ENCODE data around the gene PDE4B. TPM values are rescaled to one million over a fixed set of nuclear protein-coding genes. Genes with fewer than 3 reads are reported as not detected.

PDE4B gene
- total and polyA plus RNA-seq, 7 donors = 4.1 to 191 (median 16.3) TPM

GRCh38 chr1:66025188-66025587 lies 232.5 kb downstream of the PDE4B start:
- H3K4me3 ChIP-seq = no peak overlapping the region
- H3K36me3 ChIP-seq (ENCODE audit: insufficient read depth in 1 of 2, low read depth in 1 of 2) = no peaks in the 10 kb centered on the region
- ATAC-seq (no peak), DNase-seq (no peak)
- H3K27ac ChIP-seq = no peak overlapping the region
- no peaks in the 10 kb centered on the region for H3K27me3 ChIP-seq (ENCODE audit: insufficient read depth in 3 of 3, low read length in 2 of 3)
- intact Hi-C loops (cut with DNase I) = no loop called here
- no peaks in the 10 kb centered on the region for H3K9me3 ChIP-seq
- TF ChIP-seq CTCF (IDR thresholded peaks at IDR 0.05) = no peak
- H3K4me1 ChIP-seq = no peaks in the 10 kb centered on the region

- Histone ChIP-seq H3K4me1 (no peaks in the 10 kb centered on the region), H3K9me3 (no peaks in the 10 kb centered on the region), H3K27ac (no peak overlapping the region), H3K36me3 (ENCODE audit: insufficient read depth in 1 of 2, low read depth in 1 of 2) (no peaks in the 10 kb centered on the region), H3K4me3 (no peak overlapping the region), H3K27me3 (ENCODE audit: insufficient read depth in 3 of 3, low read length in 2 of 3) (no peaks in the 10 kb centered on the region)
- intact Hi-C loops (cut with DNase I) = no loop called here
- DNase-seq (no peak), ATAC-seq (no peak)
- no peak for TF ChIP-seq CTCF (IDR thresholded peaks at IDR 0.05)
- WGBS, 3 donors = 94 to 96% (median 95%) methylated on average over 3 of the region's 3 CpGs
These were observed 235.3 kb downstream of the PDE4B start for GRCh38 chr1:66028035-66028434.

- no peaks in the 10 kb centered on the region for H3K9me3 ChIP-seq
- H3K27ac ChIP-seq = no peak overlapping the region
- DNase-seq = no peak
- H3K4me1 ChIP-seq = no peaks in the 10 kb centered on the region
- no peak for ATAC-seq
- no peaks in the 10 kb centered on the region for H3K27me3 ChIP-seq (ENCODE audit: insufficient read depth in 3 of 3, low read length in 2 of 3)
- WGBS, 3 donors = 14 to 15% (median 15%) methylated on average over 1 of the region's 1 CpG
- intact Hi-C loops (cut with DNase I) = no loop called here
- no peak for TF ChIP-seq CTCF (IDR thresholded peaks at IDR 0.05)
- H3K4me3 ChIP-seq = no peak overlapping the region
- H3K36me3 ChIP-seq (ENCODE audit: insufficient read depth in 1 of 2, low read depth in 1 of 2) = no peaks in the 10 kb centered on the region
These were observed 241.1 kb downstream of the PDE4B start for GRCh38 chr1:66033781-66034180.

GRCh38 chr1:66035616-66036245 lies 243.0 kb downstream of the PDE4B start:
- WGBS, 3 donors = 44 to 76% (median 68%) methylated on average over 1 of the region's 1 CpG
- Histone ChIP-seq H3K27ac (no peak overlapping the region), H3K4me1 (no peaks in the 10 kb centered on the region), H3K4me3 (no peak overlapping the region), H3K36me3 (ENCODE audit: insufficient read depth in 1 of 2, low read depth in 1 of 2) (no peaks in the 10 kb centered on the region), H3K27me3 (ENCODE audit: insufficient read depth in 3 of 3, low read length in 2 of 3) (no peaks in the 10 kb centered on the region), H3K9me3 (no peaks in the 10 kb centered on the region)
- no peak for DNase-seq
- intact Hi-C loops (cut with DNase I) = no loop called here
- no peak for ATAC-seq
- no peak for TF ChIP-seq CTCF (IDR thresholded peaks at IDR 0.05)

GRCh38 chr1:66041654-66042053 lies 249.0 kb downstream of the PDE4B start:
- intact Hi-C loops (cut with DNase I) = no loop called here
- WGBS, 3 donors = 39 to 70% (median 59%) methylated on average over 1 of the region's 1 CpG
- ATAC-seq = no peak
- Histone ChIP-seq H3K4me1 (no peaks in the 10 kb centered on the region), H3K9me3 (no peaks in the 10 kb centered on the region), H3K27me3 (ENCODE audit: insufficient read depth in 3 of 3, low read length in 2 of 3) (no peaks in the 10 kb centered on the region), H3K4me3 (no peak overlapping the region), H3K27ac (no peak overlapping the region), H3K36me3 (ENCODE audit: insufficient read depth in 1 of 2, low read depth in 1 of 2) (no peaks in the 10 kb centered on the region)
- TF ChIP-seq CTCF (IDR thresholded peaks at IDR 0.05) = no peak
- DNase-seq = no peak

Data from psoas muscle (tissue), 8 donors.